BLaER1 (cell line): Measurements from ENCODE around the gene BIRC2.

Source experiments
- H3K27ac ChIP-seq: shearing (Covaris generic); formaldehyde crosslinking; 2 replicates; pipeline ENCODE4 v1.8.1; 2022
- H3K27me3 ChIP-seq: shearing (Covaris generic); formaldehyde crosslinking; 2 replicates; pipeline ENCODE4 v1.8.1; 2022
- H3K36me3 ChIP-seq: shearing (Covaris generic); formaldehyde crosslinking; 2 replicates; pipeline ENCODE4 v1.8.1; 2022
- H3K4me1 ChIP-seq: shearing (Covaris generic); formaldehyde crosslinking; 2 replicates; pipeline ENCODE4 v1.8.1; 2022
- H3K4me2 ChIP-seq: shearing (Covaris generic); formaldehyde crosslinking; 2 replicates; pipeline ENCODE4 v1.8.1; 2022
- H3K4me3 ChIP-seq: shearing (Covaris generic); formaldehyde crosslinking; 2 replicates; pipeline ENCODE4 v1.8.1; 2022
- H3K9ac ChIP-seq: shearing (Covaris generic); formaldehyde crosslinking; 2 replicates; pipeline ENCODE4 v1.8.1; 2022
- H3K9me3 ChIP-seq: shearing (Covaris generic); formaldehyde crosslinking; 2 replicates; pipeline ENCODE4 v1.8.1; 2022
- H4K20me1 ChIP-seq: shearing (Covaris generic); formaldehyde crosslinking; 2 replicates; pipeline ENCODE4 v1.8.1; 2022
- Cebpa-rat ChIP-seq: shearing (Covaris generic); IDR thresholded peaks from 2 replicates; pipeline ENCODE4 v1.8.1; 2022

Gene BIRC2

GRCh38 chr11:102426570-102426969, 79.6 kb downstream of the BIRC2 start:
- Histone ChIP-seq H3K27ac (no peak overlapping the region), H3K4me3 (no peak overlapping the region), H3K4me2 (no peak overlapping the region), H3K9me3 (peaks cover 2% of the 10 kb centered on the region; the same call in 1 of the 2 replicates), H3K27me3 (no peaks in the 10 kb centered on the region), H3K4me1 (peaks cover 74% of the 10 kb centered on the region), H4K20me1 (peaks cover 100% of the 10 kb centered on the region), H3K36me3 (peaks cover 53% of the 10 kb centered on the region), H3K9ac (no peak overlapping the region)
- no peak for TF ChIP-seq Cebpa-rat

GRCh38 chr11:102427068-102427467, 80.1 kb downstream of the BIRC2 start:
- Histone ChIP-seq H3K4me3 (no peak overlapping the region), H3K36me3 (peaks cover 58% of the 10 kb centered on the region), H3K27ac (no peak overlapping the region), H4K20me1 (peaks cover 100% of the 10 kb centered on the region), H3K4me1 (peaks cover 72% of the 10 kb centered on the region), H3K4me2 (no peak overlapping the region), H3K27me3 (no peaks in the 10 kb centered on the region), H3K9me3 (peaks cover 7% of the 10 kb centered on the region), H3K9ac (no peak overlapping the region)
- TF ChIP-seq Cebpa-rat = no peak
